PC-3 (cell line): ENCODE data around the gene SUCNR1. TPM values are rescaled to one million over a fixed set of nuclear protein-coding genes. Genes with fewer than 3 reads are reported as not detected.

Source experiments
- ATAC-seq: fragments of 200-7000 bp; cut with Tn5 transposase; 2 replicates; pipeline ENCODE4 v1.9.1; 2020; ENCODE audit warnings: mild to moderate bottlenecking, moderate library complexity
- BruUV-seq: library from RNA; stranded (reverse); fragments of 400-500 nt; replicated peaks from 2 replicates; lab custom pipeline; 2021; lab: Mats Ljungman, UMichigan
- CTCF ChIA-PET: fragments of 300-600 bp; sonication (Branson Sonifier 250); formaldehyde crosslinking; loops from one replicate; lab custom pipeline; 2022; ENCODE audit warnings: antibody characterized with exemption; lab: Charles Lee
- POLR2A ChIA-PET: fragments of 300-600 bp; sonication (Branson Sonifier 250); formaldehyde crosslinking; loops from one replicate; lab custom pipeline; 2022; ENCODE audit warnings: antibody characterized with exemption; ENCODE audit not compliant: unreplicated experiment; lab: Charles Lee
- DNase-seq: peaks from one replicate; pipeline ENCODE4 v3.0.0-alpha.2; 2015
- H2AFZ ChIP-seq: fragments of 300-600 bp; sonication (generic); 2 replicates; pipeline ENCODE4 v1.6.0; 2016; ENCODE audit warnings: antibody characterized with exemption, low read length
- H3F3A ChIP-seq: fragments of 300-600 bp; sonication (generic); one replicate; pipeline ENCODE4 v1.6.0; 2017; ENCODE audit warnings: antibody characterized with exemption, low read length, control low read depth, mild to moderate bottlenecking; ENCODE audit not compliant: unreplicated experiment
- H3K27ac ChIP-seq: fragments of 300-600 bp; sonication (generic); 2 replicates; pipeline ENCODE4 v1.5.1; 2016; ENCODE audit warnings: mild to moderate bottlenecking, low read length
- H3K27me3 ChIP-seq: fragments of 300-600 bp; sonication (generic); 2 replicates; pipeline ENCODE4 v1.6.1; 2016; ENCODE audit warnings: low read length, mixed read lengths
- H3K36me3 ChIP-seq: fragments of 300-600 bp; sonication (generic); 2 replicates; pipeline ENCODE4 v1.6.1; 2016; ENCODE audit warnings: low read depth, mixed run types, low read length, mixed read lengths
- H3K4me1 ChIP-seq: fragments of 300-600 bp; sonication (generic); 2 replicates; pipeline ENCODE4 v1.5.1; 2016; ENCODE audit warnings: low read length; ENCODE audit not compliant: insufficient read depth
- H3K4me2 ChIP-seq: fragments of 300-600 bp; sonication (generic); 2 replicates; pipeline ENCODE4 v1.6.0; 2016; ENCODE audit warnings: low read length
- H3K4me3 ChIP-seq: fragments of 300-600 bp; sonication (generic); 2 replicates; pipeline ENCODE4 v1.5.1; 2016; ENCODE audit warnings: mild to moderate bottlenecking, low read length, mixed read lengths
- H3K79me2 ChIP-seq: fragments of 300-600 bp; sonication (generic); 2 replicates; pipeline ENCODE4 v1.6.1; 2017; ENCODE audit warnings: low read length, mixed read lengths
- H3K9ac ChIP-seq: fragments of 300-600 bp; sonication (generic); 2 replicates; pipeline ENCODE4 v1.6.0; 2016; ENCODE audit warnings: mild to moderate bottlenecking, low read length
- H3K9me2 ChIP-seq: fragments of 300-600 bp; sonication (generic); replicated peaks from 2 replicates; pipeline ENCODE4 v1.6.1; 2016; ENCODE audit warnings: mixed run types, low read length, mixed read lengths
- H3K9me3 ChIP-seq: fragments of 300-600 bp; sonication (generic); 2 replicates; pipeline ENCODE4 v1.6.1; 2016; ENCODE audit warnings: low read length, mixed read lengths
- H4K20me1 ChIP-seq: fragments of 300-600 bp; sonication (generic); 2 replicates; pipeline ENCODE4 v1.6.1; 2016; ENCODE audit warnings: low read length, mixed read lengths
- CTCF ChIP-seq: fragments of 300-600 bp; sonication (generic); conservative IDR thresholded peaks from 2 replicates; pipeline ENCODE4 v1.5.1; 2017; ENCODE audit warnings: antibody characterized with exemption, low read depth, mild to moderate bottlenecking, low read length
- EZH2 ChIP-seq: fragments of 300-600 bp; sonication (generic); IDR thresholded peaks from one replicate; pipeline ENCODE4 v1.6.1; 2017; ENCODE audit warnings: antibody characterized with exemption, mild to moderate bottlenecking, low read length; ENCODE audit not compliant: unreplicated experiment
- EZH2phosphoT487 ChIP-seq: fragments of 300-600 bp; sonication (generic); IDR thresholded peaks from 2 replicates; pipeline ENCODE4 v1.6.1; 2018; ENCODE audit warnings: mild to moderate bottlenecking, antibody characterized with exemption, low read length, borderline replicate concordance
- intact Hi-C: fragments of 100-400 bp; cut with micrococcal nuclease; formaldehyde crosslinking; loops from 2 replicates; pipeline ENCODE4 v1.9.0; 2023
- total RNA-seq: library from RNA; depleted of rRNA; stranded (reverse); fragments of >200 nt; gene quantifications from 2 replicates; pipeline ENCODE4 v1.2.3, GENCODE V29; 2014

Gene SUCNR1
- total RNA-seq, 1 experiment from 2014 or later = not detected

- Histone ChIP-seq H3K9me2 (no peaks in the 10 kb centered on the region), H3K27ac (no peak overlapping the region), H3F3A (no peaks in the 10 kb centered on the region), H3K9ac (no peak overlapping the region), H3K27me3 (no peaks in the 10 kb centered on the region), H4K20me1 (no peaks in the 10 kb centered on the region), H3K36me3 (no peaks in the 10 kb centered on the region), H3K4me2 (no peak overlapping the region), H3K79me2 (no peaks in the 10 kb centered on the region), H3K4me1 (peaks cover 21% of the 10 kb centered on the region), H3K9me3 (no peaks in the 10 kb centered on the region), H2AFZ (no peak overlapping the region), H3K4me3 (no peak overlapping the region)
- BruUV-seq = no TSS peak
- DNase-seq (no peak), ATAC-seq (no peak)
- no peak for TF ChIP-seq EZH2
- no peak for TF ChIP-seq CTCF
- TF ChIP-seq EZH2phosphoT487 = no peak
- intact Hi-C loops = loop anchor here (5.0 kb wide), 1 partner anchor 294 kb away; no protein-coding TSS in a partner anchor
- CTCF ChIA-PET = interaction anchor here (1.3 kb wide), 1 partner anchor 396 kb away, joined by 4 read pairs; no protein-coding TSS in a partner anchor
- POLR2A ChIA-PET = no interaction called here
Measured at GRCh38 chr3:151835751-151836525, 37.5 kb upstream of the SUCNR1 start.

DNA sequence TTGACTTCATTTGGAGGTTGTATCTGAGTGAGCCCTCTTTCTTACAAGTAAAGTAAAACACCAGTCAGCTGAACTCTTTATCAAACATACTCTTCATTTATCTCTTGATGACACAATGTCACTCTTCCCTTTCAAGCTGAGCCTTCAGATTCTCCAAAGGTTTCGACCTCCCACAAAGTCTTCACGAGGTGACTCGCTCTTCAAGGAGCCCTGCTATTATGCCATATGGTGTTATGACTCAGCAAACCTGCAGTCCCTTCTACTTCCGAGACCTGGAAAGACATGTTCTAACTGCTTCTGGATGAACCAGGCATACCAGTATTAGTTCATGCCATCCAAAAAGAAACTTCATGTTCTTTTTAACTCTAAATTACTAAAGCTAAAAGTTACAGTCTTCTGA, 36.4 kb upstream of the SUCNR1 start:
- peak; percentile 85 for DNase-seq
- TF ChIP-seq EZH2phosphoT487 = no peak
- TF ChIP-seq EZH2 = no peak
- TF ChIP-seq CTCF = no peak
- Histone ChIP-seq H3K4me3 (no peak overlapping the region; the same call in 1 of the 2 replicates), H3K27me3 (no peaks in the 10 kb centered on the region), H3K9me3 (no peaks in the 10 kb centered on the region), H2AFZ (peak overlapping the region; percentile 77), H3K4me2 (peak overlapping the region; percentile 28), H3K9me2 (no peaks in the 10 kb centered on the region), H3K36me3 (no peaks in the 10 kb centered on the region), H3K79me2 (no peaks in the 10 kb centered on the region), H3K4me1 (peaks cover 28% of the 10 kb centered on the region), H3F3A (no peaks in the 10 kb centered on the region), H4K20me1 (no peaks in the 10 kb centered on the region), H3K27ac (peak overlapping the region; percentile 41), H3K9ac (0 out of 2 replicates have a peak overlapping the region, but pooled peaks have one; percentile 4)
- BruUV-seq = no TSS peak
- ChIA-PET CTCF (interaction anchor here (1.3 kb wide), 1 partner anchor 398 kb away, joined by 4 read pairs; no protein-coding TSS in a partner anchor), POLR2A (no interaction called here)
- intact Hi-C loops = loop anchor here (5.0 kb wide), 1 partner anchor 295 kb away; no protein-coding TSS in a partner anchor
- peak; percentile 89 for ATAC-seq
